ENCODE data around the gene GTF2IRD1.

GRCh38 chr7:74441801-74442200 lies 11.9 kb upstream of the GTF2IRD1 start:
- TF ChIP-seq CTCF (IDR thresholded peaks at IDR 0.05) (no peak), POLR2AphosphoS5 (IDR thresholded peaks at IDR 0.05; ENCODE audit: low read depth, low read length) (no peak), REST (IDR thresholded peaks at IDR 0.05; ENCODE audit: insufficient read depth in 1 of 2, low read depth in 2 of 2, low read length in 1 of 2) (no peak), SIN3A (IDR thresholded peaks at IDR 0.05; ENCODE audit: borderline replicate concordance, insufficient read depth, low read depth, low read length) (no peak), TCF7L2 (IDR thresholded peaks at IDR 0.05; ENCODE audit: low read depth, low read length) (no peak)
